SKM-1 (cell line): ENCODE data around the gene S1PR4.
"Not testable (repeated sequence)": the region's sequence is repeated elsewhere in the genome, so short reads cannot be mapped to it uniquely, and the experiment has no call there.

ENCODE experiments used
- DNase-seq: peaks from one replicate; lab custom pipeline; 2025; ENCODE audit not compliant: unreplicated experiment; lab: John Stamatoyannopoulos, UW

Gene S1PR4

DNA sequence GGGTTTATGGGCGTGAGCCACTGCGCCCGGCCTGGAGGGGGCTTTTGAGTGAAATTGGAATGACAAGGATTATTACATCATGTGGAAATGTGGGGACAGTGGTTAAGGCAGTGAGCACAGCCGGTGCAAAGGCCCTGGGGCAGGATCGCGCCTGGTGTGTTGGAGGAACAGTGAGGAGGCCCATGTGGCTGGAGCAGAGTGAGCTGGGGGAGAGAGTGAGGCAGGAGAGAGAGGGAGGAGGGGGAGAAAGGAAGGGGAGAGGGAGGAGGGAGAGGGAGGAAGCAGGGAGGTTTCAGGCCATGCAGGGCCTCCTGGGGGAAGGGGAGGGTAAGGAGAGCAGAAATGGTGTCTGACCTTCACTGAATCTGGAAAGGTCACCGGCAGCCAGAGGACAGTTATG, 34.6 kb downstream of the S1PR4 start:
- no peak for DNase-seq

GRCh38 chr19:3216874-3217273, 38.3 kb downstream of the S1PR4 start:
- no peak for DNase-seq

DNA sequence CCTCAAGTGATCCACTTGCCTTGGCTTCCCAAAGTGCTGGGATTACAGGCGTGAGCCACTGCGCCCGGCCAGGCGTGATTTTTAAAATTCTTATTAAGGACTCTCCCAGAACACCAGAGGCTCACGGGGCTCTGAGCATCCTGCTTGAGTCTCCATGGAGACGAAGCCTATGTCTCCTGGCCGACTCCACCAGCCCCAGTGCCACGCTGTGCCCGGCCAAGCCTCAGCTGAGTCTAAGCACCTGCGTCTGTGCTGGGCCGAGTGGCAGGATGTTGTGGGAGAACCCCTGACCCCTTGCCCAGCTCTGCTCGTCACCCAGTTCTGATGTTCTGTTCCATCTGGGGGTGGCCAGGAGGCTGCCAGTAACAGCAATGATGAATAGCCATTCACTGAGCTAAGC, 42.0 kb downstream of the S1PR4 start:
- no peak for DNase-seq

DNA sequence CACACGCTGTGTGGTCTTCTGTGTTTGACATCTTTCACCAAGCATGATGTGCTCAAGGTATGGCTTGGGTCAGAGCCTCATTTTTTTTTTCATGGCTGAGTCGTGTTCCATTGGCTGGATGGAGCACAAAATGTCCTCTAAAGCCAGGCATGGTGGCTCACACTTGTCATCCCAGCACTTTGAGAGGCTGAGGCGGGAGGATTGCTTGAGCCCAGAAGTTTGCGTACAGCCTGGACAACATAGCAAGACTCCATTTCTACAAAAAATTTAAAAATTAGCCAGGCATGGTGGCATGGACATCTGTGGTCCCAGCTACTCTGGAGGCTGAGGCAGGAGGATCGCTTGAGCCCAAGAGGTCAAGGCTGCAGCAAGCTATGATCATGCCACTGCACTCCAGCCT, 43.0 kb downstream of the S1PR4 start:
- not testable (repeated sequence) for DNase-seq

- DNase-seq = no peak
Measured at GRCh38 chr19:3222709-3223108, 44.1 kb downstream of the S1PR4 start.

- no peak for DNase-seq
Measured at GRCh38 chr19:3224346-3225168, 46.0 kb downstream of the S1PR4 start, which contains the start of gene CELF5. Gene CELF5 (plus strand): TSS chr19:3224661. CDS start chr19:3224740, 79 bp downstream.

GRCh38 chr19:3225169-3225485, 46.6 kb downstream of the S1PR4 start:
- DNase-seq = no peak

DNA sequence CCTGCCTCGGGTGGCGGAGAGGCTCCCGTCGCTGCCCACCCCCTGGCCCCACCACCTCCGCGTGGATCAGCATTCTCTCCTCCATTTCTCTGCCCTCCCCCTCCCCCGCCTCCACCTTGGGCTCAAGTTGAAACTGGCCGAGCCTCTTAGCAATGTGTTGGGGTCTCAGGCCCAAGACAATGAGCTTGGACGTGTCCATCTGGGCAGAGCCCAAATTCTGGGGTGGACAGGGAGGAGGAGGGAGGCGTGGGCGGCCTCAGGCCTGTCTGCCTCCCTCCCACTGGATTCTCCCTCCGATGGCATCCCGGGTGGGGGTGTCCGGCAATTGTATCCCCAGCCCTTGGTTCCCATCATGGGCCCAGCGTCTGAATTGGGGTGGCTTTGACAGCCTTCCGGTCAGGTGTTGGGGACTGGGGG, 47.1 kb downstream of the S1PR4 start:
- no peak for DNase-seq

- DNase-seq = no peak
Measured at GRCh38 chr19:3227054-3227626, 48.6 kb downstream of the S1PR4 start.

DNA sequence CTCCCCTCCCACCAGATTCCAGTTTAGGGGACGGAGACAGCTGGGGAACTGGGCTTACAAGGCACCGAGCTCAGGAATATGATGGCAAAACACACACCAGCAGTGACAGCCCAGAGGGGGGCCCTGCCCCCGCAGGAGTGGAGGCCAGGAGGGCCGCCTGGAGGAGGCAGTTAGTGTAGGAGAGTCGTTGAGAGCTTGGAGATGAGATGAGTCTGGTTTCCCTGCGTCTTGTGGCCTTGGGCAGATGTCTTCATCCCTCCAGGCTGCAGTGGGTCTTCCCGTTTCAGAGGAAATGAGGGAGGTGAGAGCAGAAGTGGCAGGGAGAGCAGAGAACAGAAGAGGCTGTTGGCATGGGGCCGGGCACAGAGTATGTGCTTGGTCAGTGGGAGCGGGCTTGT, 50.8 kb downstream of the S1PR4 start:
- DNase-seq = no peak
